ENCODE results near the gene PLXDC1.

Gene PLXDC1

GRCh38 chr17:39151150-39151942 lies at the start of gene PLXDC1:
Gene PLXDC1, minus strand, starts transcription at chr17:39151637. Its CDS starts 200 bp downstream, at chr17:39151437.
- peak in 1 of 2 donors; percentile 12 for DNase-seq (ENCODE audit: low read depth in 1 of 2, low spot score in 1 of 2)

DNA sequence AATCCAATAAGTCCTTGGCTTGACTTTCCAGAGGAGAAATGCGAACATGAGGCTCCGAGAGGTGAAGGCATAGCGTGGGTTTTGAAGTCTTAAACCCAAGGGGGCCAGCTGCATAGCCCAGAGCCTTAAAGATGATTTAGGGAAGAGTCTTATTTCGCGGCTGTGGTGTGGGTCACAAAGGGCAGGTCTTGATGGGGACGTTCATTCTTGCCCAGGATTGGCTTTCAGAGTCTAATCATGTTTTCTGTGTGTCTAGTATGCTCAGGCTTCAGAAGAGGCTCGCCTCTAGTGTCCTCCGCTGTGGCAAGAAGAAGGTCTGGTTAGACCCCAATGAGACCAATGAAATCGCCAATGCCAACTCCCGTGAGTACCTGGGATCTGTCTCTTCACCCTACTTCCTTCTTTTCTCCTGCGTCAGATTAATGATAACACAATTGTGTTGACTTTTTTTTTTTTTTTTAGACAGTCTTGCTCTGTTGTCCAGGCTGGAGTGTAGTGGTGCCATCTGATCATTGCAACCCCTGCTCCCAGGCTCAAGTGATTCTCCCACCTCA lies 49.6 kb upstream of the PLXDC1 start:
- no peak for DNase-seq (ENCODE audit: low read depth in 1 of 2, low spot score in 1 of 2)

GRCh38 chr17:39200070-39200879 lies 48.8 kb upstream of the PLXDC1 start, which contains the start of gene RPL19:
Gene RPL19, plus strand, starts transcription at chr17:39200283. Its CDS starts 62 bp downstream, at chr17:39200345.
- DNase-seq (ENCODE audit: low read depth in 1 of 2, low spot score in 1 of 2): peak; percentile 63 to 64

GRCh38 chr17:39199820-39200069 lies 48.3 kb upstream of the PLXDC1 start:
- DNase-seq (ENCODE audit: low read depth in 1 of 2, low spot score in 1 of 2): peak; percentile 64 to 70

- no peak for DNase-seq (ENCODE audit: low read depth in 1 of 2, low spot score in 1 of 2)
Observed at GRCh38 chr17:39198186-39198566, 46.7 kb upstream of the PLXDC1 start.

GRCh38 chr17:39197380-39198185 lies 46.1 kb upstream of the PLXDC1 start, which contains the start of gene CACNB1:
Gene CACNB1, minus strand, starts transcription at chr17:39197669. Its CDS starts 174 bp downstream, at chr17:39197495.
- DNase-seq (ENCODE audit: low read depth in 1 of 2, low spot score in 1 of 2): peak; percentile 36 to 52

DNA sequence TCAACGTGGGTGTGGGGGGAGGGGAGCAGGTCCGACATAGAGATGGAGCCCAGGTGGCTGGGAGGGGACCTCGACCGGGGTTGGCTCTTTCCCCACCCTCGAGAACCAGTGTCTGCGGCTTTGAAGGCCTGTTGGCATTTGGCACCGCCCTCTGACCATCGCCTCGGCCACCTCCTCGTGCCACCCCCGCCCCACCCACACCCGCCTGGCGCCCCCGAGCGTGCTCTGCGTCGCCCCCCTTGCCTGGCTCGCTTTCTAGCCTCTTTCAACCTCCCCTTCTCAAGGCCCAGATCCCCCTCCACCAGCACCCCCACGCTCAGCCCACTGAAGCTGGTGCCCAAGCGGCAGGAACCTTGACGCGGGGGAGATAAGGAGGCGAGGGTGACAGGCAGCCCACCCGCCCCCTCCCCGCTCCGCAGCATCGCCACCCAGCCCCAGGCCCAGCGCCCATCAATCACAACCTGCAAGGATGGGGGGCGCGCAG lies 45.4 kb upstream of the PLXDC1 start:
- DNase-seq (ENCODE audit: low read depth in 1 of 2, low spot score in 1 of 2): no peak

DNA sequence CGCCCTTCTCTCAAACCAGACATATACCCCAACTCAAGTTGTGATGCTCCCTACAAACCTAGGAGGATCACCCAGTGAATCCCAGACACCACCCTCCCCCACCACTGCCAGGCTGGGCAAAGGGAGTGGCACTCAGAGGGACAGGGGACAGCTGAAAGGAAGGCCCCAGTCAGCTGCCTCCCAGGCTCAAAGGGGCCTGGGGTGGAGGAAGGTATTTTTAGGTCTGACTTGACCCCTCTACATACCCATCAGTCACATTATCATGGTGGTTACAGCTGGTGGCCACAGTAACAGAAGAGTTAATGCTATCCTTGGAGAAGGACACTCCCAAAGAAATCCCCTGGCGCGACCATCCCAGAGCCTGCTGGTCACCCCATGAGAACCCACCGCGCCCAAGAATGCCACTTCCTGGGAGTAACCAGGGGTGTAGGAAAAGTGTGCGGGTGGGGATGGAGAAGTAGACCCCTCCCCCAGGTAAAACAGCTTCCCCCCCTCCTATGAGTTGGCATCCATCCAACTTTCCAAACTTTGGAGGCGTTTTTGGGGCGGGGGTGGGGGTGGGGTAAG lies 44.9 kb upstream of the PLXDC1 start:
- DNase-seq (ENCODE audit: low read depth in 1 of 2, low spot score in 1 of 2): no peak

DNA sequence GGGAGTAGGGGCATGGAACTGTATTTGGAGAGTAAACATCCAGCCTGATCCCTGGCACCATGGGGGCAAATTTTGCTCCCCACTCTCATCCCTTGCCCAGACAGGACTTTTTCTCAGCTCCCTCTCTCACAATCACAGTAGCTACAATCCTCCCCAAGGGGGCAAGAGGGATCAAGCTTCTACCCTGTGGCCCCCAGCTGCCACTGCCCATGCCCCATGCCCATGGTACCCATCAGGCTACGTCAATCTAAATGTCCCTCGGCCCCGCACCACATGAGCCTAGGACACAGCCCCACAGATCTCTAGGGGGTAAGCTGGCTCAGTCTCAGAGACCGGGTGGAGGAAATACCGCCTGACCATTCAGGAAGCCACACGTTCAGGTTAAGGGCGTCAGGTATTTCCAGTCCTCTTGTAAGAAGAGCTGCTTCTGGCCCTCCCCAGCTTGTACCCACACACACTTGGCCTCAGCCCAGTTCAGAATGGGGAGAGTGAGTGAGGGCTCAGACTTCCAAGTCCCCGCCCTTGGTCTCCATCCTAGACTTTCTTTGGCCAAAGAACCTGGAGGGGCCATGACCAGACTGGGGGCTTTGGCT lies 44.2 kb upstream of the PLXDC1 start:
- no peak for DNase-seq (ENCODE audit: low read depth in 1 of 2, low spot score in 1 of 2)

- no peak for DNase-seq (ENCODE audit: low read depth in 1 of 2, low spot score in 1 of 2)
Observed at GRCh38 chr17:39194985-39195524, 43.6 kb upstream of the PLXDC1 start.

DNA sequence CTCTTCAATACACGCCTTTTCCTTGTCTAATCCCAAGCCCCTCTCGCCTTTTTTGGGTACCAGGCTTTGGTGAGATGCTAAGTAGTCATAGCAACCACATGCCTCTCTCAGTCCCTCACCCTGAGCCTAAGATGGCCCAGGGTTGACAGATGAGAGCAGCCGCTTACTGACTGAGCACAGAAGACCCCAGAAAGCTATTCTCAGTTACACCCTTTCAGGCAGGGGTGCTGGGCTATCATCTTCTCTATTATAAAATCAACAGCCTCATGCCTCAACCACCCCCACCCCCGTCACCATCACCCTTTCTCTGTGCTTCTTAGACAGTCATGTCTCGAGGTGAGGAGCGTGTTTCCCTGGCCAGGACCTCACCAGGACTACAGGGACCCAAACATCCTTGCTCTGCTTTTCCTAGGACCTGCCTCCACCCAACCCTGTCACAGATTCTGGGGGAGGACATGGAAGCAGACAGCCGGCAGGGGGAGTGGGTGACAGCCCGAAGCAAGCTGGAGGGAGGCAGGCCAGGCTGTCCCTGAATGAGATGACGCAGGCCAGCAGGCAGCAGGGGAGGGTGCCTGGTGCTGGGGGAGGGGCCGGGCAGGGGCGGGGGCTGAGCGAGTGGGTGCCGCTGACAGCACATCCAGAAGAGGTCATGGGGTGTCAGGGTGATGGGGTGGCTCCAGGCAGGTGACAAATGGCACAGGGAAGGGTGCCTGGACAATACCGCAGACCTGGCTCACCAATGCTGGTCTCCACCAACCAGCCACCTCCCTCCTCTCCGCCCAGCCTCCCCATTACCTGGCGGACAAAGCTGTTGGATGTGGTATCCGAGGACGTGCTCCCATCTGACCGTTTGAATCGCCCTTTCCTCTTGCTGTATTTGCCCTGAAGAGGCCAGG lies 42.9 kb upstream of the PLXDC1 start:
- DNase-seq (ENCODE audit: low read depth in 1 of 2, low spot score in 1 of 2): no peak

DNA sequence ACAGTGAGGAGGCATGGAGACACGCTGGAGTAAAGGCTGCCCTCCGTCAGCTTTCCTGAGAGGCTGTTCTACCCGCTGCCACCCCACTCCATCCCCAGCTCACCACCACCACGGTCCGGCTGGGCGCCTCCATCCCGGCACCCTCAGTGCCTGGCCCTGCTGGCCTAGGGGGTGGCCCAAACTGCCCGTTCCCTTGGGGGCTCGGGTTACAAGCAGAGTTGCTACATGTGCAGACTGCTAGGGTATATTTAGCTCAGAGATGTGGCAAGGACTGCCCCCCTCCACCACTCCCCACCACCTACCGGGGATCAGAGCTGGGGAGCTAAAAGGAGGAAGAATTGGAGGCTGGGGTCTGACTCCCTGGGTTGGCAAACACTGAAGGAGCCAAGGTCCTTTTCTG lies 41.9 kb upstream of the PLXDC1 start:
- no peak for DNase-seq (ENCODE audit: low read depth in 1 of 2, low spot score in 1 of 2)

DNA sequence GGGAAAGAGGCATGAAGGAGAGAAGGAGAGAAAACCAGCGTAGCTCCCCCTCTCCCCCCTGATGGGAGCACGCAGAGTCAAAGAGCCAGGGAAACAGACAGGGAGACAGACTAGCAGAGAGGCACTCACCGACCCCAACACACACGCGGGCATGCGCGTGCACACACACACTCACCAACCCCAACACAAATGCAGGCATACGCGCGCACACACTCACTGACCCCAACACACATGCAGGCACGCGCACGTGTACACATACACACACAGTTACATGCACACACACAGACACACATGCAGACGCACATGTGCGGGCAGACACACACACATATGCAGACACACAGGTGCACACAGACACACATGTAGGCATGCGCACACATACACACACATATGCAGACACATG lies 41.5 kb upstream of the PLXDC1 start:
- no peak for DNase-seq (ENCODE audit: low read depth in 1 of 2, low spot score in 1 of 2)

DNA sequence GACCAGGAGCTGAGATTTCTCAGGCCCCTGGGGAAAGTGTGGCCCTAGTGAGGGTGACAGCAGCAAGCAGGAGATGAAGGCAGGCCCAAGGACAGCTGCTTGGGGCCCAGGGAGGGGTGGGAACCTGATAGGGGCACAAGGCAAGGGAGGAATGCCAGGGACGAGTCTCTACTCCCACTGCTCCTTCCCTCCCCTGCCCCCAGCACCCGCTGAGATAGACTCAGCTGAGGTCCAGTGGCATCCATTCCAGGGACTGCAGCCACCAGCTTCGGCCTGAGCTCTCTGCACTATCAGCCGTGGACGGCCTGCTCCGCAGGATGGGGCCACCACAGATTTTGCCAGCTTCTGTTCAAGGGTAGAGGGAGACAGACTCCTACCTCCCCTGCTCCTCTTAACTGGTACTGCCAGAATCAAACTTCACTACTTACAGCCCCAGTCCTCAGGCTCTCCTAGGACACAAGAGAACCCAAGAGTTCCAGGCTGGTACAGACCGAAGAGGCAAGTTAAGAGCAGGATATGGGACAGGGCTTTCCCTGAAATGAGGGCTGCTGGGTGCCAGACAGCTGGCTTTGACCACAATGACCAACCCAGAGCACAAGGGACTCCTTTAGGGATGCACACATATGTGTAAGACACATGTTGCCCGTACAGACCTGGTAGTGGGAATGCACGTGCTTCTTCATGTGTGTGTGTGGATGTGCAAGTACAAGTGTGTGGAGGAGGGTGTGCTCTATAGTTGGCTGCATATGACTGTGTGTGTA lies 40.5 kb upstream of the PLXDC1 start:
- no peak for DNase-seq (ENCODE audit: low read depth in 1 of 2, low spot score in 1 of 2)

DNA sequence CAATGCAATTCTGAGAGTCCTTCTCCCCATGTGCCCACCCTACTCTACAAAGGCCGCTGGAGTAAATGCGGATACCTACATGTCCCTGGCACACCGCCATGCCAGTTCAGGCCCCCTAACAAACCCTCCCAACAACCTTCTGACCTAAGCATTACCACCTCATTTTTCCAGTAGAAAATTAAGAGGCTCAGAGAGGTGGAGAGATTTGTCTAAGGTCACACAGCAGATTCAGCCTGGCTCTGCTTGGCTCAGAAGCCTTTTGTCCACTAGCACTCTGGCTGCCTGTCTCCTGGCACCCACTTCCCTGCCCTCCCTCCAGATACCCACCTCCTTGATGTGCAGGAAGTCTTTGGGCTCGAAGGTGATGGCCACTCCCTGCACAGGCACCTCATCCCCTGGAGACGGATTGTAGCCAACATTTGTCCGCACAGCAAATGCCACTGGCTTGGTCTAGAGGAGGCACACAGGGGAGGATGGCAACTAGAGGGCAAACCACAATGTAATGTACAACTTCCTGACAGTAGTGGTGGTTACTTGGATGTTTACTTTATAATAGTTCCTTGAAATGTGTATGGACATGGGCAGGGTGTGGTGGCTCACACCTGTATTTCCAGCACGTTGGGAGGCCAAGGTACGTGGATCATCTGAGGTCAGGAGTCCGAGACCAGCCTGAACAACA lies 35.9 kb upstream of the PLXDC1 start:
- no peak for DNase-seq (ENCODE audit: low read depth in 1 of 2, low spot score in 1 of 2)

- DNase-seq (ENCODE audit: low read depth in 1 of 2, low spot score in 1 of 2): no peak
Observed at GRCh38 chr17:39186481-39187002, 35.1 kb upstream of the PLXDC1 start.

DNA sequence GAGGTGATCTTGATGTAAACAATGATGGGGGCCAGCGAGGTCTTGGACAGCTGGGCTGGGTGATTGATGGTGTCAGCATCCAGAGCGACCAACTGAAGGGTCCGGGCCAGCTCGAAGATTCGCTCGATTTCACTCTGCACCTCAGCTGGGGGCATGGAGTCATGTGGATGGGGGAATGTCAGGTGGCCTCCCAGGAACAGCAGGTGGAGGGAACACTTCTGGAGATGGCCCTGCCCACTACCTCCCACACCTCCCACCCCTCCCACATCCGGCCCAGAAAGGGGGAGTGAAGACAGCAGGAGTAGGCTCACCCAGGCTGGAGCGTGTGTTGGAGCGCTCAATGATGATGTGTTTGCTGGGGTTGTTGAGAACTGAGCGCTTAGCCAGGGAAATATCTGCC lies 32.3 kb upstream of the PLXDC1 start:
- DNase-seq (ENCODE audit: low read depth in 1 of 2, low spot score in 1 of 2): no peak

DNA sequence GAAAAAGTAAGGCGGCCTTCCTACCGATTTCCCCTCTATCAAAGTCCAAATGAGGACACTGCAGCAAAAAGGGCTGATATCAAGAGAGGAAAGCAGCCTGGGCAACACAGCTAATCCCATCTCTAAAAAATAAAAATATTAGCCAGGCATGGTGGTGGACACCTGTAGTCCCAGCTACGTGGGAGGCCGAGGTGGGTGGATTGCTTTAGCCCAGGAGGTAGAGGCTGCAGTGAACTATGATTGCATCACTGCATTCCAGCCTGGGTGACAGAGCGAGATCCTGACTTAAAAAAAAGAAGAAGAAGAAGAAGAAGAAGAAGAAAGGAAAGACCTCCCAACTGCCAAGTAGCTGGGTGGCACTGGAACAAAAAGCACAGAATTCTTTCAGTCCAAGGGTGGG lies 31.6 kb upstream of the PLXDC1 start:
- no peak for DNase-seq (ENCODE audit: low read depth in 1 of 2, low spot score in 1 of 2)
